RPMI7951 (cell line): ENCODE data around the gene ERRFI1. TPM values are rescaled to one million over a fixed set of nuclear protein-coding genes. Genes with fewer than 3 reads are reported as not detected.

Experiments
- DNase-seq: peaks from one replicate; pipeline ENCODE4 v3.0.0-alpha.2; 2012; ENCODE audit warnings: low read depth
- total RNA-seq: library from RNA; depleted of rRNA; stranded (reverse); fragments of >200 nt; shearing (Covaris generic); gene quantifications from 2 replicates; pipeline ENCODE4 v1.2.3, GENCODE V29; 2014

Gene ERRFI1
- total RNA-seq, 1 experiment from 2014 or later = 99.4 TPM

GRCh38 chr1:8003438-8004112 is 22.5 kb downstream of the ERRFI1 start:
- DNase-seq = no peak

- no peak for DNase-seq
Observed at GRCh38 chr1:8002921-8003320, 23.2 kb downstream of the ERRFI1 start.

GRCh38 chr1:8002329-8002910 is 23.7 kb downstream of the ERRFI1 start:
- no peak for DNase-seq

GRCh38 chr1:7995437-7995836 is 30.7 kb downstream of the ERRFI1 start:
- no peak for DNase-seq

- DNase-seq = no peak
Observed at GRCh38 chr1:7994827-7995226, 31.3 kb downstream of the ERRFI1 start.

GRCh38 chr1:7993593-7994479 is 32.3 kb downstream of the ERRFI1 start:
- DNase-seq = peak; percentile 92

- no peak for DNase-seq
Observed at GRCh38 chr1:7992885-7993284, 33.2 kb downstream of the ERRFI1 start.

GRCh38 chr1:7991504-7992440 is 34.3 kb downstream of the ERRFI1 start:
- no peak for DNase-seq

- DNase-seq = no peak
Observed at GRCh38 chr1:7989762-7990428, 36.2 kb downstream of the ERRFI1 start.

GRCh38 chr1:7988576-7988975 is 37.5 kb downstream of the ERRFI1 start:
- DNase-seq = peak; percentile 18

- no peak for DNase-seq
Observed at GRCh38 chr1:7987528-7987927, 38.6 kb downstream of the ERRFI1 start.

GRCh38 chr1:7985851-7986612 is 40.1 kb downstream of the ERRFI1 start:
- DNase-seq = no peak

- DNase-seq = no peak
Observed at GRCh38 chr1:7984811-7985210, 41.3 kb downstream of the ERRFI1 start.

- no peak for DNase-seq
Observed at GRCh38 chr1:7983086-7983778, 42.9 kb downstream of the ERRFI1 start.

GRCh38 chr1:7980984-7981383 is 45.1 kb downstream of the ERRFI1 start:
- no peak for DNase-seq

GRCh38 chr1:7975212-7975865 is 50.8 kb downstream of the ERRFI1 start:
- DNase-seq = peak; percentile 67

- no peak for DNase-seq
Observed at GRCh38 chr1:7973086-7973485, 53.0 kb downstream of the ERRFI1 start.

- DNase-seq = no peak
Observed at GRCh38 chr1:7972285-7972684, 53.8 kb downstream of the ERRFI1 start.

- no peak for DNase-seq
Observed at GRCh38 chr1:7971024-7971423, 55.1 kb downstream of the ERRFI1 start.
